ENCODE measurements around the gene SLX4IP.

The SLX4IP gene

DNA sequence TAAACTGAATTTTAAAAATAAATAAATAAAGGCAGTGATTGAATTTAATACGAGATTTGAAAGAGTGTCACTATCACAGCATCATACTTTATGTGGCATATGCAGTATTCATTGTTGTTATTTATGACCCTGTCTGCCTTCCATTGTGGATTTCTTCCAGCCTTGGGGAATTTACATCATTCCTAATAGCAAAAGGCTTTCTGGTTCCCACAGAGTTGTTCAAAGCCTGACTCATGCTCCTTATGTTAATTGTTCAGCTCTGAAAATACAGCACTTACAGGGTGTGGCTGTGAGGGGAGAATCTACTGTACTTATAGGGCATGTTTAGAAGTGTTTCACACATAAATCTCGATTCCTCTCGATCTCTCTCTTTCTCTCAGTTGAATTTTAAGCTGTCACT is 184.3 kb downstream of the SLX4IP start:
- TF ChIP-seq NFIC (IDR thresholded peaks at IDR 0.05): no peak
- no peak for TF ChIP-seq REST (IDR thresholded peaks at IDR 0.05; ENCODE audit: low read depth)
- TF ChIP-seq EGR1 (IDR thresholded peaks at IDR 0.05): no peak
- no peak for TF ChIP-seq EP300 (IDR thresholded peaks at IDR 0.05; ENCODE audit: borderline replicate concordance)
- no peak for TF ChIP-seq YY1 (IDR thresholded peaks at IDR 0.05; ENCODE audit: low read depth)
- TF ChIP-seq, protein P1, sequence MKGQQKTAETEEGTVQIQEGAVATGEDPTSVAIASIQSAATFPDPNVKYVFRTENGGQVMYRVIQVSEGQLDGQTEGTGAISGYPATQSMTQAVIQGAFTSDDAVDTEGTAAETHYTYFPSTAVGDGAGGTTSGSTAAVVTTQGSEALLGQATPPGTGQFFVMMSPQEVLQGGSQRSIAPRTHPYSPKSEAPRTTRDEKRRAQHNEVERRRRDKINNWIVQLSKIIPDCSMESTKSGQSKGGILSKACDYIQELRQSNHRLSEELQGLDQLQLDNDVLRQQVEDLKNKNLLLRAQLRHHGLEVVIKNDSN (IDR thresholded peaks at IDR 0.05): no peak
- TF ChIP-seq TAF1 (IDR thresholded peaks at IDR 0.05; ENCODE audit: low read depth): no peak
- TF ChIP-seq TCF12 (IDR thresholded peaks at IDR 0.05; ENCODE audit: low read depth): no peak
- TF ChIP-seq FOXM1 (IDR thresholded peaks at IDR 0.05; ENCODE audit: borderline replicate concordance, low read depth): no peak
- no peak for TF ChIP-seq ZBTB7A (IDR thresholded peaks at IDR 0.05; ENCODE audit: low read depth)
- TF ChIP-seq TEAD4 (IDR thresholded peaks at IDR 0.05): no peak
- TF ChIP-seq MAX (IDR thresholded peaks at IDR 0.05): no peak

DNA sequence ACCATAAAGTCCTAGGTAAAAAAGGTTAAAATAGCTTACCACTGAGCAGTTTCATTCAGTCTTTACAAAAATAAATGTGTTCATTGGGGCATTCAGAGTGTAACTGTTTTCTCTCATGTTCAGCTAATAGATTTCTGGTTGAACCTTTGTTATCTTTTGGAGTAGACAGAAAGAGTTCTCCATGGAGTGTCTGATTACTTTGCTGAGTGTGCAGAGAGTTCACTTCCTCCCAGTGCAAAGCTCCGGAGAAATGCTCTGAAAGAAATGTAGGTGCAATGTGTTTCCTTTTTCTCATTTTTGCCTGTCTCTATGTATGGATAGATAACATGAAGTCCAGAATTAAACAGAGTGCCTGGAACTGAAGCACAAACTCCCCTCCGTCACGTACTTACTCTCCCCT is 186.0 kb downstream of the SLX4IP start:
- TF ChIP-seq TCF12 (IDR thresholded peaks at IDR 0.05; ENCODE audit: low read depth): no peak
- no peak for TF ChIP-seq REST (IDR thresholded peaks at IDR 0.05; ENCODE audit: low read depth)
- no peak for TF ChIP-seq RAD21 (IDR thresholded peaks at IDR 0.05; ENCODE audit: low read depth)
- TF ChIP-seq FOXM1 (IDR thresholded peaks at IDR 0.05; ENCODE audit: borderline replicate concordance, low read depth): no peak
- TF ChIP-seq EP300 (IDR thresholded peaks at IDR 0.05; ENCODE audit: borderline replicate concordance): no peak
- no peak for TF ChIP-seq TEAD4 (IDR thresholded peaks at IDR 0.05)
- no peak for TF ChIP-seq NFIC (IDR thresholded peaks at IDR 0.05)

- TF ChIP-seq EP300 (IDR thresholded peaks at IDR 0.05; ENCODE audit: borderline replicate concordance): no peak
- no peak for TF ChIP-seq EGR1 (IDR thresholded peaks at IDR 0.05)
- TF ChIP-seq TEAD4 (IDR thresholded peaks at IDR 0.05): no peak
Measured at GRCh38 chr20:10622657-10623418, 187.7 kb downstream of the SLX4IP start.

DNA sequence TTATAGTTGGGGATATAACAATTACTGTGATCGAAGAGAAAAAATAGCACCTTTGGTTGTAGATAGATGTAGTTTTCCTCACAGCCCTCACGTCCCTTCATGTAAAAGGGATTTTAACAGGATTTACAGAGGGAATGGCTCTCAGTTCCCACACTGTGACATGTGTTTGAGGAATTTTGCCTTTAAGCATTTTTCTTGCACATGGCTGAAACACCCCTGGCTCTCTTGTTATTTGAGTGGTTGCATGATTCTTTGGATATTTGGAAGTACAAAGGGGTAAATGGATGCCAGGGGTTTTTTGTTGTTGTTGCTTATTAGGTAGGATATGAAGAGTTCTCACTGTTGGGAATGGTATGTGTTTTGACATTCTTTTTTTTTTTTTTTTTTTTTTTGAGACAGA is 190.5 kb downstream of the SLX4IP start:
- TF ChIP-seq CEBPB (IDR thresholded peaks at IDR 0.05) (no peak), RAD21 (IDR thresholded peaks at IDR 0.05; ENCODE audit: low read depth) (no peak), EP300 (IDR thresholded peaks at IDR 0.05; ENCODE audit: borderline replicate concordance) (no peak), REST (IDR thresholded peaks at IDR 0.05; ENCODE audit: low read depth) (no peak), FOXM1 (IDR thresholded peaks at IDR 0.05; ENCODE audit: borderline replicate concordance, low read depth) (no peak)

DNA sequence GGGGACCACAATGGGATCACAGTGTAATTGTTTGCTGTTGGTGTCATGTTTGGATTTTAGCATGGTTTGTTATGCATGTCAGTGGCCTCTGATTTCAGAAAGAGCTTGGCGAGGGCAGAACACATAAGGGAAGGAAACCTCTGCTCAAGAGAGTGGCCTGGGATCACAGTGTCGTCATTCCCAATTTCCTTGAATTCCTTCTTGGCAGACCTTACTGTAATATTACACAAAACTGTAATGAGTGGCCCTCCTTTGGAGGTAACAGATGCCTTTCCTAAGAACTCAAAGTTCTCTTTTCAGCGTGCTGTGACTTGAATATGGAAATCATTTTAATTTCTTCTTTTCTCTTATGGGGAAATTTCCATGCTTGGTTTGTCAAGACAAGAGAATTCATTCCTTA is 191.8 kb downstream of the SLX4IP start:
- TF ChIP-seq TEAD4 (IDR thresholded peaks at IDR 0.05): no peak
- TF ChIP-seq YY1 (IDR thresholded peaks at IDR 0.05; ENCODE audit: low read depth): no peak
- no peak for TF ChIP-seq NFIC (IDR thresholded peaks at IDR 0.05)
- no peak for TF ChIP-seq EGR1 (IDR thresholded peaks at IDR 0.05)
